GM12878 (cell line): ENCODE results near the gene IL26.

Experiments
- CHD1 ChIP-seq: IDR thresholded peaks from 2 replicates; pipeline ENCODE4 v1.6.1; 2012; ENCODE audit warnings: low read depth, low read length, improper control_type of control experiment
- CTCF ChIP-seq, 3 experiments: IDR thresholded peaks in 2 of 3; conservative IDR thresholded peaks in 1 of 3; 2 replicates each; pipeline ENCODE4 v1.5.1; 2011; ENCODE audit warnings: low read depth in 3 of 3, low read length in 3 of 3, mild to moderate bottlenecking in 3 of 3, control low read depth in 2 of 3, moderate library complexity in 2 of 3, inconsistent platforms in 1 of 3, mixed read lengths in 1 of 3; ENCODE audit not compliant: control insufficient read depth in 2 of 3, insufficient read depth in 1 of 3; ENCODE audit errors: extremely low read depth in 1 of 3
- E4F1 ChIP-seq: fragments of 450-650 bp; IDR thresholded peaks from 2 replicates; pipeline ENCODE4 v1.6.1; 2018; ENCODE audit warnings: borderline replicate concordance, mild to moderate bottlenecking; ENCODE audit not compliant: partially characterized antibody
- EZH2 ChIP-seq: IDR thresholded peaks from 2 replicates; pipeline ENCODE4 v1.6.1; 2012; ENCODE audit warnings: low read depth, mild to moderate bottlenecking, control low read depth, inconsistent platforms, low read length, borderline replicate concordance; ENCODE audit not compliant: control insufficient read depth
- MAX ChIP-seq: IDR thresholded peaks from 2 replicates; pipeline ENCODE4 v1.6.1; 2012; ENCODE audit warnings: low read depth, low read length, improper control_type of control experiment
- SP1 ChIP-seq: IDR thresholded peaks from one replicate; pipeline ENCODE4 v1.6.1; 2011; ENCODE audit warnings: low read depth, low read length
- TBL1XR1 ChIP-seq: IDR thresholded peaks from 2 replicates; pipeline ENCODE4 v1.6.1; 2012; ENCODE audit warnings: low read depth, low read length, improper control_type of control experiment
- USF2 ChIP-seq: IDR thresholded peaks from 2 replicates; pipeline ENCODE4 v1.6.1; 2011; ENCODE audit warnings: low read depth, low read length, improper control_type of control experiment, borderline replicate concordance

GRCh38 chr12:68198507-68199086, 27.0 kb downstream of the IL26 start:
- no peak for TF ChIP-seq USF2
- no peak for TF ChIP-seq MAX
- TF ChIP-seq EZH2 = no peak
- no peak for TF ChIP-seq CHD1
- TF ChIP-seq CTCF (IDR thresholded peaks at IDR 0.05 in 2 of 3, conservative IDR thresholded peaks at IDR 0.05 in 1 of 3; ENCODE audit: control insufficient read depth in 2 of 3, extremely low read depth in 1 of 3, insufficient read depth in 1 of 3, low read depth in 3 of 3, low read length in 3 of 3) = no peak
- TF ChIP-seq E4F1 = no peak
- no peak for TF ChIP-seq SP1
- TF ChIP-seq TBL1XR1 = no peak
